ENCODE measurements around the gene HHAT.

The HHAT gene

GRCh38 chr1:210674151-210674550 is 345.4 kb downstream of the HHAT start:
- TF ChIP-seq CTCF (conservative IDR thresholded peaks at IDR 0.05; ENCODE audit: low read depth, low read length), result no peak
- DNase-seq (ENCODE audit: low read depth), result no peak
- H3K4me3 ChIP-seq (ENCODE audit: low read depth, low read length), result no peak overlapping the region

GRCh38 chr1:210676539-210676938 is 347.8 kb downstream of the HHAT start:
- TF ChIP-seq CTCF (conservative IDR thresholded peaks at IDR 0.05; ENCODE audit: low read depth, low read length), result no peak
- no peak for DNase-seq (ENCODE audit: low read depth)
- H3K4me3 ChIP-seq (ENCODE audit: low read depth, low read length), result no peak overlapping the region

GRCh38 chr1:210677533-210677932 is 348.8 kb downstream of the HHAT start:
- no peak overlapping the region for H3K4me3 ChIP-seq (ENCODE audit: low read depth, low read length)
- DNase-seq (ENCODE audit: low read depth), result no peak
- no peak for TF ChIP-seq CTCF (conservative IDR thresholded peaks at IDR 0.05; ENCODE audit: low read depth, low read length)

GRCh38 chr1:210678306-210678705 is 349.6 kb downstream of the HHAT start:
- no peak overlapping the region for H3K4me3 ChIP-seq (ENCODE audit: low read depth, low read length)
- no peak for TF ChIP-seq CTCF (conservative IDR thresholded peaks at IDR 0.05; ENCODE audit: low read depth, low read length)
- DNase-seq (ENCODE audit: low read depth), result no peak

GRCh38 chr1:210681158-210681557 is 352.5 kb downstream of the HHAT start:
- no peak for TF ChIP-seq CTCF (conservative IDR thresholded peaks at IDR 0.05; ENCODE audit: low read depth, low read length)
- H3K4me3 ChIP-seq (ENCODE audit: low read depth, low read length), result no peak overlapping the region
- no peak for DNase-seq (ENCODE audit: low read depth)

GRCh38 chr1:210683403-210684047 is 354.8 kb downstream of the HHAT start:
- H3K4me3 ChIP-seq (ENCODE audit: low read depth, low read length), result no peak overlapping the region
- DNase-seq (ENCODE audit: low read depth), result no peak

More at GRCh38 chr1:210683403-210684047, 354.8 kb downstream of the HHAT start:
- no peak for TF ChIP-seq CTCF (conservative IDR thresholded peaks at IDR 0.05; ENCODE audit: low read depth, low read length)

All from choroid plexus epithelial cell (primary cell).